ENCODE results near the gene XRCC5. TPM values are rescaled to one million over a fixed set of nuclear protein-coding genes. Genes with fewer than 3 reads are reported as not detected.

Gene XRCC5
- total RNA-seq, 3 donors from 2014 or later, result 169 to 207 (median 175) TPM

DNA sequence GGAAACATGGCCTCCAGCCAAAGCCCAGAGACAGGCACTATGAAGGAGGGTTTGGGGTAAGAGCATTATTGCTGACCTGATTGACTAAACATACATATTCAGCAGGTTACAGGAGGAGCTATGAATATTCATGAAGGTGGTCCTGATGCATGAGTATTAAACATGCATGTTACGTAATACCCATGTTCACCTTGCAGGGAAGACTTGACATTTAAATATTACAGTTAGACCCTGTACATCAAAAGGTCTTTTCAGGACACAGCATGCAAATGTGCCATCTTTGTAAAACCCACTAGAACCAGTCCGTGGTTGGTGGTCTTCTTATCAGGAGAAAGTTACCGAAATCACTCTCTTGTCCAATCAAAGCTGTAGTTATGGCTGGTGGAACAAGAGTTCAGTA is 59.9 kb downstream of the XRCC5 start:
- Histone ChIP-seq H3K4me3 (no peak overlapping the region), H3K36me3 (ENCODE audit: low read depth) (peaks cover 5% of the 10 kb centered on the region), H3K9me3 (no peaks in the 10 kb centered on the region), H3K4me1 (ENCODE audit: low read depth) (no peaks in the 10 kb centered on the region)
- intact Hi-C loops (cut with DNase I, micrococcal nuclease), result no loop called here
- DNase-seq (no peak), ATAC-seq (no peak)
- TF ChIP-seq, protein P1, sequence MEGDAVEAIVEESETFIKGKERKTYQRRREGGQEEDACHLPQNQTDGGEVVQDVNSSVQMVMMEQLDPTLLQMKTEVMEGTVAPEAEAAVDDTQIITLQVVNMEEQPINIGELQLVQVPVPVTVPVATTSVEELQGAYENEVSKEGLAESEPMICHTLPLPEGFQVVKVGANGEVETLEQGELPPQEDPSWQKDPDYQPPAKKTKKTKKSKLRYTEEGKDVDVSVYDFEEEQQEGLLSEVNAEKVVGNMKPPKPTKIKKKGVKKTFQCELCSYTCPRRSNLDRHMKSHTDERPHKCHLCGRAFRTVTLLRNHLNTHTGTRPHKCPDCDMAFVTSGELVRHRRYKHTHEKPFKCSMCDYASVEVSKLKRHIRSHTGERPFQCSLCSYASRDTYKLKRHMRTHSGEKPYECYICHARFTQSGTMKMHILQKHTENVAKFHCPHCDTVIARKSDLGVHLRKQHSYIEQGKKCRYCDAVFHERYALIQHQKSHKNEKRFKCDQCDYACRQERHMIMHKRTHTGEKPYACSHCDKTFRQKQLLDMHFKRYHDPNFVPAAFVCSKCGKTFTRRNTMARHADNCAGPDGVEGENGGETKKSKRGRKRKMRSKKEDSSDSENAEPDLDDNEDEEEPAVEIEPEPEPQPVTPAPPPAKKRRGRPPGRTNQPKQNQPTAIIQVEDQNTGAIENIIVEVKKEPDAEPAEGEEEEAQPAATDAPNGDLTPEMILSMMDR (IDR thresholded peaks at IDR 0.05), result no peak

DNA sequence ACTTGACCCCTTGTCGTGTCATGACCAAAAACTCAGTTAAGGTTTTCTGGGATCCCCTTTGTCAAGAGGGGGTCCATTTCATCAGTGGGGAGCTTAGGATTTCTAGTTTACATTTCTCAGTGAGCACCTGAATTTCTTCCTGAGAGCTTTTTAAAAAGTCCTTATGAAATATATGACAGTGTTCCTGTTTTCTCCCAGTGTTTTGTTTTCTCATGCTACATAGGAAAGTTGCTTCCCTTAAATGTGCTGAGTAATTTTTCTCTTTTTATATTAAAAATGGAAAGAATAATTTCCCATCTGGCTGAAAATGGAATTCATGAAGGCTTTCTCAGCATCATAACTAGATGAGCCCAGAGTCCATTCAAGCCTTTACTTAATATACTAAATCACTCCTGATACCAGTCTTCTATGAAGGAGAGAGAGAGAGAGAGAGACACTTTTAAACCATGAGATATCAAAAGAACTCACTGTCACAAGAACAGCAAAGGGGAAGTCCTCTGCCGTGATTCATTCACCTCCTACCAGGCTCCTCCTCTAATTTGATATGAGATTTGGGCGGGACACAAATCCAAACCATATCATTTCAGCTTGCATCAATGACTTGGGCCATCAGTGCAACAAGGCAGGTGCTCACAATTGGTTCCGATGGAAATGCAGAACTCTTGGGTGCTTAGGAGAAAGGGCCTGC is 61.1 kb downstream of the XRCC5 start:
- no peak for DNase-seq
- Histone ChIP-seq H3K36me3 (ENCODE audit: low read depth) (no peaks in the 10 kb centered on the region), H3K4me3 (no peak overlapping the region), H3K9me3 (no peaks in the 10 kb centered on the region), H3K4me1 (ENCODE audit: low read depth) (no peaks in the 10 kb centered on the region)
- no peak for ATAC-seq
- intact Hi-C loops (cut with DNase I, micrococcal nuclease), result no loop called here
- TF ChIP-seq, protein P1 (IDR thresholded peaks at IDR 0.05), result no peak

DNA sequence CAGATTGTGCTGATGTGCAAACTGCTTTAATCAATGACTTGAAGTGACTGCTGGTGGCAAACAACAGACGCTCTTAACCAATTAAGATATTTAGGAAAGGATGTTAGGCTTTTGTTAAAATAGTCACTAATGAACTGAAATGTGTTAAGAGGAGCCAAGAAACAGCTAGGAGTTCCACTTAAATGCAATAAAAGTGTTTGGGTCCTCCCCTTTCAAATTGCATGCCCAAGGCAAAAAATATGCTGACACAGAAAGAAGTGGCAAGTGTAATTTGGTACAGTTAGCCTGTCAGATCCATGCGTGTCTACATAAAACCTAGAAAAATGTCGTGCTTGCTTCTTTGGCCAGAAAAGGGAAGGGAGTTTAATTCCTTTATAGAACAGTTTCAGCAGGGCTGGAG is 61.9 kb downstream of the XRCC5 start:
- Histone ChIP-seq H3K4me3 (no peak overlapping the region), H3K4me1 (ENCODE audit: low read depth) (no peaks in the 10 kb centered on the region), H3K36me3 (ENCODE audit: low read depth) (no peaks in the 10 kb centered on the region), H3K9me3 (no peaks in the 10 kb centered on the region)
- ATAC-seq (no peak), DNase-seq (no peak)
- TF ChIP-seq, protein P1 (IDR thresholded peaks at IDR 0.05), result no peak
- intact Hi-C loops (cut with DNase I, micrococcal nuclease), result no loop called here

DNA sequence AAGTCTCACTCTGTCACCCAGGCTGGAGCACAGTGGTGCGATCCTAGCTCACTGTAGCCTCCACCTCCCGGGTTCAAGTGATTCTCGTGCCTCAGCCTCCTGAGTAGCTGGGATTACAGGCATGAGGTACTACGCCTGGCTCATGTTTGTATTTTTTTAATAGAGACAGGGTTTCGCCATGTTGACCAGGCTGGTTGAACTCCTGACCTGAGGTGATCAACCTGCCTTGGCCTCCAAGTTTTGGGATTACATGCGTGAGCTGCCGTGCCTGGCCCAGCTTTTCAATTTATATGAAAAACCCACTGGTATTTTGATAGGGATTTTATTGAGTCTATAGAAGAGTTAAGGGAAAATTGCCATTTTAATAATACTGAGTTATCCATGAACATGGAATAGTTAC is 63.3 kb downstream of the XRCC5 start:
- H3K4me3 ChIP-seq, result no peak overlapping the region
- H3K36me3 ChIP-seq (ENCODE audit: low read depth), result no peaks in the 10 kb centered on the region
- DNase-seq (no peak), ATAC-seq (no peak)
- no peaks in the 10 kb centered on the region for H3K9me3 ChIP-seq
- intact Hi-C loops (cut with DNase I, micrococcal nuclease), result no loop called here
- TF ChIP-seq, protein P1 (IDR thresholded peaks at IDR 0.05), result no peak
- H3K4me1 ChIP-seq (ENCODE audit: low read depth), result no peaks in the 10 kb centered on the region

DNA sequence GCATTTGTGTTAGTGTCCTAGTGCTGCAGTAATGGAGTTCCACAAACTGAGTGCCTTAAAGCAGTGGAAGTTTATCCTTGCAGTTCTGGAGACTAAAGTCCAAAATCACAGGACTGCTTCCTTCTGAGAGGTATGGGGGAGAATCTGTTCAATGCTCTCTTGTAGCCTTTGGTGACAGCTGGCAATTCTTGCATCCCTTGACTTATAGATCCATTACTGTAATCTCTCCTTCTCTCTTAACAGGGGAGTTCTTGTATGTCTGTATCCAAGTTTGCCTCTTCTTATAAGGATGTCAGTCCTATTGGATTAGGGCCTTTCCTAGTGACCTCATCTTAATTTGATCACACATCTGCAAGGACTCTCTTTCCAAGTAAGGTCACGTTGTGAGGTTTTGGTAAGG is 69.9 kb downstream of the XRCC5 start:
- H3K4me3 ChIP-seq, result no peak overlapping the region
- no peak for DNase-seq
- no peaks in the 10 kb centered on the region for H3K9me3 ChIP-seq
- TF ChIP-seq, protein P1 (IDR thresholded peaks at IDR 0.05), result no peak
- no peaks in the 10 kb centered on the region for H3K4me1 ChIP-seq (ENCODE audit: low read depth)
- intact Hi-C loops (cut with DNase I, micrococcal nuclease), result no loop called here
- no peak for ATAC-seq
- H3K36me3 ChIP-seq (ENCODE audit: low read depth), result no peaks in the 10 kb centered on the region

DNA sequence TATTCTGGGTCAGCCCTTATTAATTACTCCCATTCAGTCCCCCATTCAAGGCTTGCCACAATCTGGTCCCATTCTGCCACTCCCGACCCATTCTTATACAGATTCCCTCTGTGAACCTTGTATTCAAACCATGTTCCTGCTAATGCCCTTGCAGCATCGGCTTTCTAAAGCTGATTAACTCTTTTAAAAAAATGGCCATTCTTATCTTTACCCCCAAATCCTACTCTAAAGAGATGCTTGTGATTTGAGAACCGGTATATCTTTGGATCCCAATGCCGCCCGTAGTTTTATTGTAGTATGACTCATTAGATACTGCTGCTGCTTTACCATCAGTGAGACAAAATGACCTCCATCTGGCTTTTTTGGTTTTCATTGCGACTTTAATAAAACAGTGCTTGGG is 72.2 kb downstream of the XRCC5 start:
- DNase-seq (no peak), ATAC-seq (no peak)
- Histone ChIP-seq H3K4me3 (no peak overlapping the region), H3K4me1 (ENCODE audit: low read depth) (no peaks in the 10 kb centered on the region), H3K9me3 (no peaks in the 10 kb centered on the region), H3K36me3 (ENCODE audit: low read depth) (no peaks in the 10 kb centered on the region)
- intact Hi-C loops (cut with DNase I, micrococcal nuclease), result no loop called here
- TF ChIP-seq, protein P1 (IDR thresholded peaks at IDR 0.05), result no peak

Data from mucosa of descending colon (tissue), 3 donors.